HS-27A (cell line): ENCODE measurements around the gene TRIOBP.

Experiments used
- DNase-seq: peaks from one replicate; pipeline ENCODE4 v3.0.0-alpha.2; 2012; ENCODE audit warnings: low read depth, missing footprints

Gene TRIOBP

GRCh38 chr22:37804881-37805809, 108.3 kb downstream of the TRIOBP start:
- no peak for DNase-seq

GRCh38 chr22:37805810-37806277, 109.0 kb downstream of the TRIOBP start:
- DNase-seq = no peak

- no peak for DNase-seq
Observed at GRCh38 chr22:37806409-37807333, 109.8 kb downstream of the TRIOBP start.

GRCh38 chr22:37807410-37808293, 110.8 kb downstream of the TRIOBP start, which contains the start of gene GCAT:
TSS of gene GCAT (plus strand) at chr22:37807934. CDS start at chr22:37807968, 34 bp downstream.
- DNase-seq = peak; percentile 84

- no peak for DNase-seq
Observed at GRCh38 chr22:37808294-37808657, 111.4 kb downstream of the TRIOBP start.

GRCh38 chr22:37809672-37810333, 113.0 kb downstream of the TRIOBP start:
- no peak for DNase-seq

- no peak for DNase-seq
Observed at GRCh38 chr22:37811867-37812266, 115.0 kb downstream of the TRIOBP start.

GRCh38 chr22:37812869-37813678, 116.2 kb downstream of the TRIOBP start:
- DNase-seq = no peak

GRCh38 chr22:37815593-37815992, 118.7 kb downstream of the TRIOBP start:
- no peak for DNase-seq

GRCh38 chr22:37816543-37817180, 119.8 kb downstream of the TRIOBP start:
- DNase-seq = no peak

GRCh38 chr22:37817705-37818408, 121.0 kb downstream of the TRIOBP start:
- DNase-seq = no peak

GRCh38 chr22:37818409-37819104, 121.7 kb downstream of the TRIOBP start:
- DNase-seq = no peak

GRCh38 chr22:37819105-37819433, 122.2 kb downstream of the TRIOBP start:
- no peak for DNase-seq

GRCh38 chr22:37820350-37820749, 123.5 kb downstream of the TRIOBP start:
- DNase-seq = no peak

- DNase-seq = no peak
Observed at GRCh38 chr22:37822079-37822833, 125.4 kb downstream of the TRIOBP start.

GRCh38 chr22:37823134-37823985, 126.5 kb downstream of the TRIOBP start, which contains the start of gene GALR3:
TSS of gene GALR3 (plus strand) at chr22:37823382. CDS start at chr22:37823407, 25 bp downstream.
- no peak for DNase-seq
